ENCODE data around the gene CCBE1.
A peak's percentile ranks its signal among the peaks of the same experiment; 100 is the strongest.

The CCBE1 gene

GRCh38 chr18:59509481-59510442 is 187.5 kb downstream of the CCBE1 start:
- no peak for TF ChIP-seq CTCF (IDR thresholded peaks at IDR 0.05; ENCODE audit: insufficient read depth, low read length, missing control alignments)
- ChIA-PET POLR2A (no interaction called here), CTCF (interaction anchor here (0.8 to 1.1 kb wide), 3 partner anchors 36 to 314 kb away, joined by 3 to 5 read pairs (median 3); no protein-coding TSS in a partner anchor)
- no peak overlapping the region for H3K4me3 ChIP-seq (ENCODE audit: low read depth, low read length)
- no peak for DNase-seq (ENCODE audit: low read depth, low spot score)

GRCh38 chr18:59505356-59505755 is 191.9 kb downstream of the CCBE1 start:
- H3K4me3 ChIP-seq (ENCODE audit: low read depth, low read length) = no peak overlapping the region
- POLR2A ChIA-PET = no interaction called here
- no peak for DNase-seq (ENCODE audit: low read depth, low spot score)
- CTCF ChIA-PET = interaction anchor here (1.4 to 1.9 kb wide), 3 partner anchors 11 to 42 kb away, joined by 3 to 4 read pairs (median 4); no protein-coding TSS in a partner anchor
- TF ChIP-seq CTCF (IDR thresholded peaks at IDR 0.05; ENCODE audit: insufficient read depth, low read length, missing control alignments) = no peak

- ChIA-PET CTCF (interaction anchor here (0.9 to 1.4 kb wide), 3 partner anchors 13 to 321 kb away, joined by 3 to 4 read pairs (median 4); no protein-coding TSS in a partner anchor), POLR2A (interaction anchor here (0.6 to 1.2 kb wide), 4 partner anchors 13 to 64 kb away, joined by 3 to 5 read pairs (median 3); no protein-coding TSS in a partner anchor)
- H3K4me3 ChIP-seq (ENCODE audit: low read depth, low read length) = no peak overlapping the region
- TF ChIP-seq CTCF (IDR thresholded peaks at IDR 0.05; ENCODE audit: insufficient read depth, low read length, missing control alignments) = no peak
- DNase-seq (ENCODE audit: low read depth, low spot score) = peak; percentile 77
Observed at GRCh38 chr18:59502274-59503175, 194.7 kb downstream of the CCBE1 start.

- no peak for TF ChIP-seq CTCF (IDR thresholded peaks at IDR 0.05; ENCODE audit: insufficient read depth, low read length, missing control alignments)
- no peak overlapping the region for H3K4me3 ChIP-seq (ENCODE audit: low read depth, low read length)
- no peak for DNase-seq (ENCODE audit: low read depth, low spot score)
- ChIA-PET POLR2A (interaction anchor here (0.6 kb wide), 1 partner anchor 64 kb away, joined by 3 read pairs; no protein-coding TSS in a partner anchor), CTCF (interaction anchor here (1.4 kb wide), 1 partner anchor 14 kb away, joined by 4 read pairs; no protein-coding TSS in a partner anchor)
Observed at GRCh38 chr18:59501920-59502273, 195.3 kb downstream of the CCBE1 start.

- H3K4me3 ChIP-seq (ENCODE audit: low read depth, low read length) = no peak overlapping the region
- ChIA-PET POLR2A (no interaction called here), CTCF (interaction anchor here (1.5 kb wide), 1 partner anchor 337 kb away, joined by 3 read pairs; no protein-coding TSS in a partner anchor)
- DNase-seq (ENCODE audit: low read depth, low spot score) = no peak
- TF ChIP-seq CTCF (IDR thresholded peaks at IDR 0.05; ENCODE audit: insufficient read depth, low read length, missing control alignments) = no peak
Observed at GRCh38 chr18:59500765-59501164, 196.5 kb downstream of the CCBE1 start.

Data from AG04449 (cell line).